Mesenchymal stem cell (in vitro differentiated cells and primary cell): Measurements from ENCODE around the gene CEP350.
"Not testable (repeated sequence)": the region's sequence is repeated elsewhere in the genome, so short reads cannot be mapped to it uniquely, and the experiment has no call there.

Experiments
- DNase-seq: peaks from one replicate; pipeline ENCODE4 v3.0.0-alpha.2; 2013
- H2AFZ ChIP-seq: one replicate; pipeline ENCODE4 v1.6.1; 2013; ENCODE audit warnings: low read depth, mild to moderate bottlenecking, control low read depth, inconsistent platforms, low read length, moderate library complexity
- H2AK5ac ChIP-seq: 2 replicates; pipeline ENCODE4 v1.6.1; 2013; ENCODE audit warnings: low read length, moderate library complexity, mild to moderate bottlenecking, inconsistent platforms; ENCODE audit not compliant: severe bottlenecking
- H2BK120ac ChIP-seq: one replicate; pipeline ENCODE4 v1.6.1; 2013; ENCODE audit warnings: low read depth, mild to moderate bottlenecking, inconsistent platforms, low read length, moderate library complexity
- H2BK12ac ChIP-seq, 2 experiments: one replicate each; pipeline ENCODE4 v1.6.1; 2013; ENCODE audit warnings: inconsistent platforms in 2 of 2, low read length in 2 of 2, mild to moderate bottlenecking in 2 of 2, moderate library complexity in 2 of 2, control low read depth in 1 of 2
- H2BK15ac ChIP-seq: one replicate; pipeline ENCODE4 v1.6.1; 2013; ENCODE audit warnings: mild to moderate bottlenecking, low read depth, inconsistent platforms; ENCODE audit not compliant: poor library complexity, severe bottlenecking
- H2BK5ac ChIP-seq: 2 replicates; pipeline ENCODE4 v1.6.1; 2013; ENCODE audit warnings: low read depth, mild to moderate bottlenecking, low read length, control low read depth, inconsistent platforms; ENCODE audit not compliant: poor library complexity, severe bottlenecking
- H3K14ac ChIP-seq, 2 experiments: one replicate each; pipeline ENCODE4 v1.6.1; 2013; ENCODE audit warnings: inconsistent platforms in 2 of 2, low read length in 2 of 2, control low read depth in 1 of 2, mild to moderate bottlenecking in 1 of 2, moderate library complexity in 1 of 2
- H3K18ac ChIP-seq, 2 experiments: one replicate each; pipeline ENCODE4 v1.6.1; 2013; ENCODE audit warnings: inconsistent platforms in 2 of 2, low read length in 2 of 2, control low read depth in 1 of 2, low read depth in 1 of 2, mild to moderate bottlenecking in 1 of 2
- H3K23ac ChIP-seq, 2 experiments: one replicate each; pipeline ENCODE4 v1.6.1; 2013; ENCODE audit warnings: inconsistent platforms in 2 of 2, low read length in 2 of 2, mild to moderate bottlenecking in 2 of 2, moderate library complexity in 2 of 2, control low read depth in 1 of 2
- H3K27ac ChIP-seq: 2 replicates; pipeline ENCODE4 v1.5.1; 2013; ENCODE audit warnings: mild to moderate bottlenecking, moderate library complexity, low read length, control low read depth, inconsistent platforms; ENCODE audit not compliant: poor library complexity, severe bottlenecking
- H3K27me3 ChIP-seq, 2 experiments: 2 replicates each; pipeline versions ENCODE4 v1.6.1 to v1.7.0; 2013; ENCODE audit warnings: low read length in 2 of 2, mild to moderate bottlenecking in 2 of 2, moderate library complexity in 2 of 2, control low read depth in 1 of 2, inconsistent platforms in 1 of 2; ENCODE audit not compliant: control insufficient read depth in 1 of 2, insufficient read depth in 1 of 2
- H3K36me3 ChIP-seq, 2 experiments: 2 replicates each; pipeline versions ENCODE4 v1.6.1 to v1.7.0; 2013; ENCODE audit warnings: low read length in 2 of 2, control low read depth in 1 of 2, inconsistent platforms in 1 of 2, low read depth in 1 of 2, mild to moderate bottlenecking in 1 of 2; ENCODE audit not compliant: insufficient read depth in 2 of 2, control insufficient read depth in 1 of 2
- H3K4ac ChIP-seq, 2 experiments: one replicate each; pipeline ENCODE4 v1.6.1; 2013; ENCODE audit warnings: inconsistent platforms in 2 of 2, low read length in 2 of 2, mild to moderate bottlenecking in 2 of 2, moderate library complexity in 2 of 2, control low read depth in 1 of 2, low read depth in 1 of 2
- H3K4me1 ChIP-seq: 2 replicates; pipeline ENCODE4 v1.6.1; 2013; ENCODE audit warnings: low read depth, low read length, control low read depth; ENCODE audit not compliant: control insufficient read depth, insufficient read depth
- H3K4me2 ChIP-seq: 2 replicates; pipeline ENCODE4 v1.6.1; 2013; ENCODE audit warnings: low read length, mild to moderate bottlenecking, inconsistent platforms; ENCODE audit not compliant: poor library complexity, severe bottlenecking
- H3K4me3 ChIP-seq, 2 experiments: 2 replicates each; pipeline versions ENCODE4 v1.5.1 to v1.7.0; 2013; ENCODE audit warnings: low read length in 2 of 2, mild to moderate bottlenecking in 2 of 2, control low read depth in 1 of 2, low read depth in 1 of 2; ENCODE audit not compliant: insufficient read depth in 1 of 2
- H3K79me1 ChIP-seq: replicated peaks from 2 replicates; pipeline ENCODE4 v1.6.1; 2013; ENCODE audit warnings: mild to moderate bottlenecking, control low read depth, low read length, inconsistent platforms; ENCODE audit not compliant: poor library complexity, severe bottlenecking
- H3K9ac ChIP-seq: 2 replicates; pipeline ENCODE4 v1.7.0; 2013; ENCODE audit warnings: mild to moderate bottlenecking, low read length, moderate library complexity
- H3K9me3 ChIP-seq: 2 replicates; pipeline ENCODE4 v1.7.0; 2013; ENCODE audit warnings: mild to moderate bottlenecking, low read length; ENCODE audit not compliant: control insufficient read depth
- H4K8ac ChIP-seq: one replicate; pipeline ENCODE4 v1.6.1; 2013; ENCODE audit warnings: inconsistent platforms, mild to moderate bottlenecking, low read length, moderate library complexity
- H4K91ac ChIP-seq: one replicate; pipeline ENCODE4 v1.6.1; 2013; ENCODE audit warnings: mild to moderate bottlenecking, low read length, inconsistent platforms
- WGBS: methylation state at CpG from one replicate; pipeline ENCODE4 v1.1.7; 2013; ENCODE audit warnings: mixed read lengths; 5-methylcytosine and 5-hydroxymethylcytosine counted together

The CEP350 gene

GRCh38 chr1:180130651-180131050 lies 176.0 kb downstream of the CEP350 start:
- peak overlapping the region in 1 of 2 experiments; percentile 71 for H3K4ac ChIP-seq
- H3K14ac ChIP-seq = no peak overlapping the region
- no peak overlapping the region for H3K23ac ChIP-seq
- no peak overlapping the region for H3K4me2 ChIP-seq
- no peaks in the 10 kb centered on the region for H3K27me3 ChIP-seq
- no peak for DNase-seq
- H2BK15ac ChIP-seq = peak overlapping the region; percentile 60
- H2AK5ac ChIP-seq = no peak overlapping the region
- no peak overlapping the region for H4K91ac ChIP-seq
- no peak overlapping the region for H2BK120ac ChIP-seq
- no peaks in the 10 kb centered on the region for H3K36me3 ChIP-seq
- peak overlapping the region; percentile 5 to 83 for H3K18ac ChIP-seq
- H4K8ac ChIP-seq = no peak overlapping the region
- H2AFZ ChIP-seq = no peak overlapping the region
- peak overlapping the region in 1 of 2 experiments; percentile 80 for H2BK12ac ChIP-seq
- H3K4me1 ChIP-seq = peaks cover 5% of the 10 kb centered on the region
- no peak overlapping the region for H2BK5ac ChIP-seq
- WGBS = 95% methylated on average over 2 of the region's 2 CpGs
- no peaks in the 10 kb centered on the region for H3K9me3 ChIP-seq
- H3K4me3 ChIP-seq = no peak overlapping the region
- no peak overlapping the region for H3K9ac ChIP-seq
- H3K27ac ChIP-seq = no peak overlapping the region
- no peaks in the 10 kb centered on the region for H3K79me1 ChIP-seq

GRCh38 chr1:180131510-180131909 lies 176.9 kb downstream of the CEP350 start:
- Histone ChIP-seq H2BK15ac (no peak overlapping the region), H2BK120ac (no peak overlapping the region), H3K27ac (no peak overlapping the region), H2BK12ac (no peak overlapping the region), H3K36me3 (no peaks in the 10 kb centered on the region), H3K14ac (no peak overlapping the region), H2BK5ac (no peak overlapping the region), H2AK5ac (no peak overlapping the region), H3K23ac (no peak overlapping the region), H3K4me3 (no peak overlapping the region), H3K9ac (no peak overlapping the region), H3K79me1 (no peaks in the 10 kb centered on the region), H2AFZ (no peak overlapping the region), H3K18ac (no peak overlapping the region), H4K8ac (no peak overlapping the region), H3K4ac (no peak overlapping the region), H3K9me3 (no peaks in the 10 kb centered on the region), H3K4me1 (peaks cover 5% of the 10 kb centered on the region), H4K91ac (no peak overlapping the region), H3K4me2 (no peak overlapping the region), H3K27me3 (no peaks in the 10 kb centered on the region)
- WGBS = 2% methylated on average over 5 of the region's 5 CpGs
- peak; percentile 97 for DNase-seq

GRCh38 chr1:180133193-180133592 lies 178.6 kb downstream of the CEP350 start:
- H2BK15ac ChIP-seq = no peak overlapping the region
- no peak overlapping the region for H3K9ac ChIP-seq
- H2BK120ac ChIP-seq = no peak overlapping the region
- DNase-seq = no peak
- no peaks in the 10 kb centered on the region for H3K36me3 ChIP-seq
- no peak overlapping the region for H3K14ac ChIP-seq
- no peak overlapping the region for H4K91ac ChIP-seq
- no peaks in the 10 kb centered on the region for H3K9me3 ChIP-seq
- WGBS = 86% methylated on average over 1 of the region's 1 CpG
- H3K18ac ChIP-seq = no peak overlapping the region
- H3K4me1 ChIP-seq = peaks cover 5% of the 10 kb centered on the region
- no peak overlapping the region for H2AFZ ChIP-seq
- H2BK12ac ChIP-seq = peak overlapping the region in 1 of 2 experiments; percentile 54
- no peak overlapping the region for H2BK5ac ChIP-seq
- H3K27me3 ChIP-seq = no peaks in the 10 kb centered on the region
- no peak overlapping the region for H3K4me3 ChIP-seq
- H4K8ac ChIP-seq = no peak overlapping the region
- H3K27ac ChIP-seq = no peak overlapping the region
- H3K4me2 ChIP-seq = no peak overlapping the region
- H3K23ac ChIP-seq = no peak overlapping the region
- peak overlapping the region in 1 of 2 experiments; percentile 52 for H3K4ac ChIP-seq
- no peak overlapping the region for H2AK5ac ChIP-seq
- no peaks in the 10 kb centered on the region for H3K79me1 ChIP-seq

- Histone ChIP-seq H3K4ac (peak overlapping the region in 1 of 2 experiments; percentile 52), H2BK12ac (peak overlapping the region in 1 of 2 experiments; percentile 54)
- not testable (repeated sequence) for H3K23ac ChIP-seq, H3K4me3 ChIP-seq, H2BK120ac ChIP-seq, H3K36me3 ChIP-seq, H3K9me3 ChIP-seq, H2AK5ac ChIP-seq, H3K4me1 ChIP-seq, H2BK15ac ChIP-seq, H3K27ac ChIP-seq, H4K91ac ChIP-seq, H3K9ac ChIP-seq, H3K27me3 ChIP-seq, H4K8ac ChIP-seq, H3K79me1 ChIP-seq, H3K18ac ChIP-seq, H3K14ac ChIP-seq, H2AFZ ChIP-seq, DNase-seq, H2BK5ac ChIP-seq, H3K4me2 ChIP-seq
- 79% methylated on average over 7 of the region's 9 CpGs for WGBS
Measured at GRCh38 chr1:180133688-180134087, 179.1 kb downstream of the CEP350 start.
